GM18526 (cell line): ENCODE results near the gene MDFIC.

Experiments used
- POLR2A ChIP-seq: IDR thresholded peaks from 3 replicates; pipeline ENCODE4 v1.6.1; 2011; ENCODE audit not compliant: insufficient read length; ENCODE audit errors: extremely low read depth

The MDFIC gene

DNA sequence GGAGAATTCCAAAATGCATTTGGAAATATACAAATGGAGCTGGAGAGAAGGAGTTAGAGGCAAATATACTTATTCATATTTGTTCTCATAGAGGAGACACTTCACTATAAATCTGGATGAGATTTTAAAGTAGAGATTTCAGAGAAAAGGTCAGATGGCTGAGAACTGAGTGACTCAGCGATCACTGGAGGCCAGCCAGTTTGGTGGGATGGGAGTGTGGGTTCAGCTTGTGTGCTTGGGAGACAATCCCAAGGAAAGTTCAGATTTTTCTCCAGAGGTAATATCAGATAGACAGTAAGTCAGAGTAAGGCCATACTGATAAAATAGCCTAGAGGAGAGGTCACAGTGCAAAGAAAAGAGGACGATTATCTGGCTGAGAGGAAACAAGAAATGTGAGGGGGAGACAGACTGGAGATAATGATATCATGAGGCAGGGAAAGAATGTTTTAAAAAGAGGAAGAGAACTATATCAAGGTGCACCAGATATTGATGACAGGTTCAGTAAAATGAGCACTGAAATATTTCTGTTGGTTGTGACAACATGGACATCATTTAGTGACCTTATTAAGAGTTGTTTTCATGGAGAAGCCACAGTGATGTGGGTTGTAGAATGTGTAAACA, 67.0 kb downstream of the MDFIC start:
- TF ChIP-seq POLR2A = no peak

DNA sequence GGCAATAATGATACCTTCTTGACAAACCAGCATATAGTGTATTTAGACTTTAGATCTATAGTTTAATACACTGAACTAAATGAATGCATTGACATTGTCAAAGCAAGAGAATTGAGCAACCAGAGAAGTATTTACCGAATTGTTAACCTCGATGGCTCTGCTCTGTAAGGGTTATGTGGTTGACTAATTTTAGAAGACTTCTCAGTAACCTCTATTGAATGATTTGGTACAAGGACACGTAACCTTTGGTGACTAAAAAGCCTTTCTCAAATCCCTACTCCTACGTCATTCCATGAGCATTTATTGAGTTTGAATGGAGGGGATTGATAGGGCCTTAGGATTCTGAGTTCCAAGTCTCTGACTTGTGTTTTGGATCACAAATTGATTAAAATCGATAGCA, 67.6 kb downstream of the MDFIC start:
- TF ChIP-seq POLR2A = no peak

DNA sequence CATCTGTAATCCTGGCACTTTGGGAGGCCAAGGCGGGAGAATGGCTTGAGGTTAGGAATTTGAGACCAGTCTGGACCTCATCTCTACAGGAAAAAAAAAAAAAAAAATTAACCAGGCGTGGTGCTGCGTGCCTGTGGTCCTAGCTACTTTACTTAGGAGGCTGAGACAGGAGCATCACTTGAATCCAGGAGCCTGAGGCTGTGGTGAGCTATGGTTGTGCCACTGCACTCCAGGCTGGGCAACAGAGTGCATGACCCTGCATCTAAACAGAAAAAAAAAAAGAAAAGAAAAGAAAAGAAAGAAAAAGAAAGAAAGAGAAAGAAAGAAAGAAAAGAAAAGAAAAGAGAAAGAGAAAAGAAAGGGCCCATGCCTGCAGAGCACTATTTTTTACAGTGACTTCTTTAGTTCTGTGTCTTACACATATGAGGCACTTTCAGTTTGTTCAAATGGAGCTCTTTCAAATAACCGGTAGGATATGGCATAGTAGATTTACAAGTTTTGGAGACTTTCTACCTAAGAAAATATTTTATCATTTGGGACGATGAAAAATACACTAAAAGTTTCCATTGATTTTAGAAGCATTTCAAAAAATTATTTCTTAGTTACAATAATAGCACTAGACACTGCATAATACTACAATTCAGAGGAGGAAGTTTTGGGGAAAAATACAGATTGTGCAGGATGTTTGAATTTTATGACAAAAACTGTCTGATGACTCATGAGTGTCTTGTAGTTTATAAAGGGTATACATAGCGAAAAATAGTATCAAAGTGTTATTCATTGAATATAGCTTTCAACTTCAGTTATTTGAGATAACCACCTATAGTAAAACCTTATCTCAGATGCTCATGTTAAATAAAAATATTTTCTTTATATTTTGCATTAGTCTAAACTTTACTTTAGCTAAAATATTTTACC, 75.9 kb downstream of the MDFIC start:
- no peak for TF ChIP-seq POLR2A

DNA sequence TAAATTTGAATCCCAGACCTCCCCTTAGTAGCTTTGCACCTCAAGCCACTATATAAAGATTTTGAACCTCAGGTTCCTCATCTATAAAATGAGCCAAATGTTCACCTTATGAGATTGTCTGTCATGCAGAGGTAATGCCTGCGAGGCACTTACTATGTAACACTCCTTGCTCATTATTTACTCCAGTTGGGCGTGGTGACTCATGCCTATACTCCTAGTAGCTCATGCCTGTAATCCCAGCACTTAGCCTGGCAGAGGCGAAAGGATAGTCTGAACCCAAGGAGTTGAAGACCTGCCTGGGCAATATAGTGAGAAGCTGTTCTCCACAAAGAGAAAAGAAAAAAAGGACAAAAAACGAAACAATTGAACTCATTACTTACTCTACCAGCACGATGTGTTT, 82.2 kb downstream of the MDFIC start:
- TF ChIP-seq POLR2A = no peak

DNA sequence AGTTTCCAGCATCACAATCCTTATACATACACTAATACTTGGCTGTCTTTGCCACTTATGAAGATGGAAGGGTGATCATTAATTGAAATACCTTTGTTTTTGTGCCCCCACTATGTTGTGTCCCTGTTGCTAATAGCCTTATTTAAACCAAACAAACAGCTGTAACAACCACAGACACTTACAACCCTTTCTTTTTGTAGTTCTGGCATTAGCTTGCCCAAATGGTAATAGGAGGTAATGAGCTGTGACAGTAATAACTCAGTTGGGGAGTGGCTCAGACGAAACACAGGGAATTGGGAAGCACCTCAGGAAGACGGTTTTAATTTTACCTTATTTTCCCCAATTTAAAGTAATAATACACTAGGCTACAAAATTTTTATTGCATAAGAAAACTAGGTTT, 83.4 kb downstream of the MDFIC start:
- no peak for TF ChIP-seq POLR2A

DNA sequence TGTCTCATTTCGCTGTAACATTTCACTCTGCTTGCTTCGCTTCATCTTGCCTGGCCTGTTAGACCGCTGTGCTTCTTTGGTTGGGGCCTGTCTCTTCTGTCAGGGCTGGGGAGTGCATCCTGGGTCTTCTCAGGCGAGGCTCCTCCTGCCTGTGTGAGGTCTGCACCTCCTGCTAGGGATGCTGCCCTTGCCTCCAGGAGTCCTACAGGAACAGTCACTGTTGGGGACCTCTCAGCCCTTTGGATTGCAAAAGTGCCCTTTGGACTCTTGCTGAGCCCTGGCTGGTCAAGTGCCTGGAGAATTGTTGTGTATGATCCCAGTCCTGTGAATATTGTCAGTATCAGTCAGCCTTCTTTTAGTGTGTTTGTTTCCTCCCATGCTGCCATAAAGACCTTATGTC, 84.1 kb downstream of the MDFIC start:
- no peak for TF ChIP-seq POLR2A

DNA sequence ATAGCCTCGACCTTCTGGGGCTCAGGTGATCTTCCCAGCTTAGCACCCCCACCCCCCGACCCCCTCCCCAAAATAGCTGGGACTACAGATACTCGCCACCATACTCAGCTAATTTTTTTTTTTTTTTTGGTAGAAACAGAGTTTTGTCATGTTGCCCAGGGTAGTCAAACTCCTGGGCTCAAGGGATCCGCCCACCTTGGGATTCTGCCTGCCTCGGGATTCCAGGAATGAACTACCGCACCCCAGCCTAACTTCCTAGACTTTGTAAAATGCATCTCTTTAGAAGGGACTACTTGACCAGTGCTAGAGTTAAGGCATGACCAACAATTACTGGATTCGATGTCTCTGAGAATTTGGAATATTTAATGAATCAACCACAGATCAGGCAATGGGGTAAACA, 85.9 kb downstream of the MDFIC start:
- no peak for TF ChIP-seq POLR2A

DNA sequence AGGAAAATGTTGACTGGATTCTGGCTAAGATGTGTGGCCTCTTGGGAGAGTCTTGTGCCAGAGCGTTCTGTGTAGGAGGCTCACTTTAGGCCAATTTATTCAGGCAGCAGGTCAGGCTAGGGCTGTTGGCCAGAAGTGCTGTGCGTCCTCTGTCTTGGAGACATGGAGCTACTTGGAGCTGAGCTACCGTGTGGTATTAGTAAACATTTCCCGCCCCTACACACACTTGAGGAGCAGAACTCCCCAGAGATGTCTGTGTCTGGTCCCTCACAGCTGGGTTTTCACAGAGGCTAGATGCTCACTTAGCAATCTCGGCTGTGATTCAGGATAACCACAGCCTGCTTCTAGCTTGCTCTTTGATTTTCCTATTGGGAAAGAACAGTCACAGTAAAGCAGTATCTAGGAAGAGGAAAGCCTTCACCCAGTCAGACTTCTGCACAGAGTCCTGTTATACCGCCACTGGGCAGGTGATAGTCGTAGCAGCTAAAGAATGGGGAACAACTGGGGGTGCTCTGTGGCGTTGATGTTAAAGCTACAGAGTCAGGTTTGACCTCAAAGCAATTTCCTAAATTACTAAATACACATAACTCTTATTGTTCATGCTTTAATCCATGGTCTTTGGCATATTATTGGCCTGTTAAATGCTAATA, 86.7 kb downstream of the MDFIC start:
- no peak for TF ChIP-seq POLR2A

DNA sequence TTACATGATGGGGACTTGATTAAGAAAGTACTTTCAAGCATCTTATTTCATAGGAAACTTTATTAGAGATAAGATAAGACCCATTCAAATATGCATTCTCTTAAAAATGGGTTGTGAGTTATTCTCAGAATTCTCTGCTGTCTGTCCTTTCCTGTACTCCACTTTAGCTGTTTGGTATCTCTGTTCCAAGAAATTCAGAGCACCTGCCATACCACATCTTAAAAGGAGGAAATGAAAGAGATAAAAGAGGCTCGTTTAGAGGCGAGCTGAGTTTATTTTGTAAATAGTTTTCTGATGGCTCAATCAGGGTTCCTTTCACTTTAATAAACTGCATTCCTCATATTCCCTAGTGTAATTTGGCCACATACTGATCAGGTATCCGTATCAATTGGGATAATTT, 87.2 kb downstream of the MDFIC start:
- no peak for TF ChIP-seq POLR2A

DNA sequence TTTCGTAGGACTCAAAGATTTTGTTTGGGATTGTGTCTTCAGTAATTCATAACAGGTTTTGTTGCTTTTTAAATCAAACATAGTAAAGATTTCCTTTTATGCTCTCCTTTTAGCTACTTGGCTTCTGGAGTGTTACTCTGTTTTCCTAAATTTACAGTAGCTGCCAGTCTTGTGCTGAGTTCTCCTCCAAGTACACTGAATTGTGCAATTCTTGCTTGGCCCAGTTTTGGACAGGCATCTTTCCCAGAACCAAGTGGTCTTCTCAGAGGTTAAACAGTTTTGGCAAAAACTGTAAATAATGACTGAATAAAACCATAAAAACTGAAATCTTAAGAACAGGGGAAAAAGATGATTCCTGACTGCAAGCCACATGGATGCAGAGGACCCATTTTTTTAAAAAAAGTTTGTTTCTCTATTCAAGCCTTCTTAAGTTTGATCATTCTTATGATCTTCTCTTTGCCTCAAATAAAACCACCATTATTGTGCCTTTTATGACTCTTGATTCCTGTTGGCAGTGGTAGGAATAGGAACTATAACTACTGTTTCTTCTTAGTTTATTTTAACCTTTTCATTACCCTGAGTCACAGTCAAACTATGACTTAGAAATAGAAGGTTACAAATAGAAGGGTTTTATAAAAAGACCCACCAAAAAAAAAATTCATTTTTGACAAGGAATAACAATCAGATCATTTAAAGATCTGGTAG, 88.0 kb downstream of the MDFIC start:
- no peak for TF ChIP-seq POLR2A

DNA sequence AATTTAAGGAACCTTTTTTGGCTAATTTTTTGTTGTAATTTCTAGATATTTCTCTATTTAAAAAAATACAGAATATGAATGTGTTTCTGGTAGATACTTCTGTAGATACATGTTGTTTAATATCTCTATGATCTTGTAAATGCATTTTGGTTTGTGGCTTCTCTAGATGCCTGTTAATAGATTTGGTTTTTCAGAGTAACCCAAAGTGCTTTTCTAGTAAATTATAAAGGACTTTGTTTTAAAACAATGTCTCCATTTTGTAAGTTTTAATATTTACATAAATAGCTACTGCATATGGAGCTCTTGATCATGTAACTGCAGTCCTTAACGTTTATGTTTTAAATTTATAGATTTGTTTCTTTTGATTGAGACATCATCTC, 88.5 kb downstream of the MDFIC start:
- TF ChIP-seq POLR2A = no peak

DNA sequence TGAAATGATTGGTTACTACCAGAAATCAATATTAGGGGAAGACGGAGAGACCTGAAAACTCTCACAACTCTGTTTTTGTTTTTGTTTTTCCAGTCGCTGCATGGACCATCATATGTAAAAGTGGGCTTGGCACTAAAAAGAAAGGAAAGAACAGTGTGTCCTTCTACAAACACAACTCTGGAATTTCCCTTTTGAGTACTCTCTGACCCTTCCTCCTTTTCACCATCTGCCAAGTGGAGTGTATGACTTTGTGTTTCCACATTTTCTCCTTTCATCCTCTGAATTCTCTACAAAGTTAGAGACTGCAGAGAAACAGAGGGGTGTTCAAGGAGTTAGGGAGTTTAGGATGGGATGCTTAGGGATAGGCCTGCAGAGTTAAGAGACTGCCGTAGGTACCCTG, 92.0 kb downstream of the MDFIC start:
- TF ChIP-seq POLR2A = no peak

DNA sequence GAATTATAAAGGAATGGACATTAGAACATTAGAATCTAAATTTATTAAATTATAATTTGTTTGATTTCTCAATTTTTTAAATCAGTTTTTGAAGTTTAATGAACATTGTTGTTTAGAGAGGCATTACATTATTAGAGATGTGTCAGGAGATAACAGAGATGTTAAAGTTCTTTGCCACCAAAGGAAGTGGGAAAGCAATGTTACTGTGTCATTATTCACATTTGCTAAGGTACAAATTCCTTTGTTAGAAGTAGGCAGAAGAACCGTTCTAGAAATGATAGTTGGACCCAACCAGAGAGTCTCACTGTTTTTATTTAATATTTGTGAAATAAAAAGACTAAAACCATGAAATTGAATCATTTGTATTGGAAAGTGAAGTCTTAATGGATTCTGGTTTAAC, 92.9 kb downstream of the MDFIC start:
- no peak for TF ChIP-seq POLR2A

DNA sequence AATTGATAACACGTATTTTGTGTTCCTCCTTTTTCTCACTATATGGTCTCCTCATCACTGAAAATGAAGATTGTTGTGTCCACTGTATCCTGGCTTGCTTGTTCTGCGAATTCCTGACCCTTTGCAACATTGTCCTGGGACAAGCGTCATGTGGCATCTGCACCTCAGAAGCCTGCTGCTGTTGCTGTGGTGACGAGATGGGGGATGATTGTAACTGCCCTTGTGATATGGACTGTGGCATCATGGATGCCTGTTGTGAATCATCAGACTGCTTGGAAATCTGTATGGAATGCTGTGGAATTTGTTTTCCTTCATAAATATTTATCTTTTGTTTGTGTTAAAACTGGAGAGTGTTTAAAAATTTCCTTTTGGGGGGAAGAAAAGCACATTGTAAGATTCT, 93.7 kb downstream of the MDFIC start:
- no peak for TF ChIP-seq POLR2A

DNA sequence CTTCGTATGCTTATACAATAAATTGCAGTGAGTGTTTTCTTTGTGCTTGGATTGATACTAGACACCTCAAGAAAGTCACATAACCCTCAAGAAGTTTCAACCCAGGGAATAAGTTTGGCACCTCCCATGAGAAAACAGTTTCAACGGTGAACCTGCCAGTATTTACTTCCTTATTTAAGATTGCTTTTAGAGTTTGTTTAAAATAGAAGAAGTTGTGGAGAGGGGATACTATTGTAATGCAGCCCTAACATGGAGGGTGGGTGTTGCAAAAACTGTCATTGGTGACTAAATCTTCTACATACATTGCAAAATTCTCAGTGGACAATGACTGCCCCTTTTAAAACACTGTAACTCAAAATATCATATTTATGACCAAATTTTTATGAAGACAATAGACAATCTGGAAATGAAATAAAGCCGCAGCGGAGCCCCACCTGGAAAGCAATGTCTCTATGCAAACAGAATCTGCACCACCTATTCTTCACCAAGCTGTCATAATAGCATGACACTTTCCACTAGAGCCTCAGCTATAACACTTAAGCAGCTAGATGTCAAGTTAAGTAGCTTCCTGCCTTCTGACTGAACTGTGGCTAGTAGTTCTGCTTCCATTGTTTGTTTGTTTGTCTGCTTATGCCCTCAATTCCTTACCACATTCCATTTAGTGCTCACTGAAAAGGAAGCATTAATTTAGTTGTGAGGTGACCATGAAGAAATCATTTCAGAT, 98.2 kb downstream of the MDFIC start:
- no peak for TF ChIP-seq POLR2A
